ENCODE data around the gene FMNL2.

DNA sequence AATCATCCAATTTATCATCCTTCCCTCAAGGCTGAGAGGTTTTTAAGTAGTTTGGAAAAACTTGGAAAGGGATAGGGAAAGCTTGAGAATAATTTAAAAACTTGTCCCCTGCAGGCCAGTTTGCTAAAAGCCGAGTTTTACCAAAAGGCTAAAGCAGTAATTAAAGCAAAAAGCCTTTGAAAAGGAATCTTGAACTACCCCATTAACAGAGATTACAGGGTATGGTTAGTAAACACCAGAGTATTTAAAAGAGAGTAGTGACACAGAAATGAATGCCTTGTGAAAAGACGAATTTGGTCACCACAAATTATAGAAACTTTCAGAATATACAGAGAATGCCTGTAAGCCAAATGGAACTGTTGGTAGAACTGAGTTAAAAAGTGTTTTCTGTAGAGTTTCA is 85.0 kb downstream of the FMNL2 start:
- TF ChIP-seq, protein P1, sequence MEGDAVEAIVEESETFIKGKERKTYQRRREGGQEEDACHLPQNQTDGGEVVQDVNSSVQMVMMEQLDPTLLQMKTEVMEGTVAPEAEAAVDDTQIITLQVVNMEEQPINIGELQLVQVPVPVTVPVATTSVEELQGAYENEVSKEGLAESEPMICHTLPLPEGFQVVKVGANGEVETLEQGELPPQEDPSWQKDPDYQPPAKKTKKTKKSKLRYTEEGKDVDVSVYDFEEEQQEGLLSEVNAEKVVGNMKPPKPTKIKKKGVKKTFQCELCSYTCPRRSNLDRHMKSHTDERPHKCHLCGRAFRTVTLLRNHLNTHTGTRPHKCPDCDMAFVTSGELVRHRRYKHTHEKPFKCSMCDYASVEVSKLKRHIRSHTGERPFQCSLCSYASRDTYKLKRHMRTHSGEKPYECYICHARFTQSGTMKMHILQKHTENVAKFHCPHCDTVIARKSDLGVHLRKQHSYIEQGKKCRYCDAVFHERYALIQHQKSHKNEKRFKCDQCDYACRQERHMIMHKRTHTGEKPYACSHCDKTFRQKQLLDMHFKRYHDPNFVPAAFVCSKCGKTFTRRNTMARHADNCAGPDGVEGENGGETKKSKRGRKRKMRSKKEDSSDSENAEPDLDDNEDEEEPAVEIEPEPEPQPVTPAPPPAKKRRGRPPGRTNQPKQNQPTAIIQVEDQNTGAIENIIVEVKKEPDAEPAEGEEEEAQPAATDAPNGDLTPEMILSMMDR (IDR thresholded peaks at IDR 0.05): no peak
- TF ChIP-seq POLR2A (IDR thresholded peaks at IDR 0.05): no peak

Measured in esophagus squamous epithelium (tissue), 4 donors.